IMR-90 (cell line): ENCODE data around the gene TNFRSF14. TPM values are rescaled to one million over a fixed set of nuclear protein-coding genes. Genes with fewer than 3 reads are reported as not detected.

Experiments
- ATAC-seq: fragments of 200-7000 bp; cut with Tn5 transposase; 2 replicates; pipeline ENCODE4 v1.9.1; 2020; ENCODE audit warnings: low read depth, mild to moderate bottlenecking, moderate library complexity
- BruUV-seq: library from RNA; stranded (reverse); fragments of 400-500 nt; replicated peaks from 2 replicates; lab custom pipeline; 2021; lab: Mats Ljungman, UMichigan
- CTCF ChIA-PET: fragments of 300-600 bp; formaldehyde crosslinking; extraction: SDS; loops from one replicate; lab custom pipeline; 2021; ENCODE audit warnings: antibody characterized with exemption; lab: Yijun Ruan, JAX
- POLR2A ChIA-PET: fragments of 300-600 bp; sonication (Branson Sonifier 250); formaldehyde crosslinking; loops from one replicate; lab custom pipeline; 2022; ENCODE audit warnings: antibody characterized with exemption; ENCODE audit not compliant: unreplicated experiment; lab: Charles Lee
- DNase-seq: peaks from one replicate; pipeline ENCODE4 v3.0.0; 2013
- H2AFZ ChIP-seq: replicated peaks from 2 replicates; pipeline ENCODE3; 2013; ENCODE audit warnings: low read length, mild to moderate bottlenecking; ENCODE audit not compliant: poor library complexity
- H2AK5ac ChIP-seq: 2 replicates; pipeline ENCODE4 v1.6.1; 2013; ENCODE audit warnings: low read depth, low read length, inconsistent platforms
- H2AK9ac ChIP-seq: replicated peaks from 2 replicates; pipeline ENCODE3; 2013; ENCODE audit warnings: mild to moderate bottlenecking, low read depth, low read length, moderate library complexity; ENCODE audit not compliant: poor library complexity
- H2BK120ac ChIP-seq: 2 replicates; pipeline ENCODE4 v1.6.1; 2013; ENCODE audit warnings: low read depth, low read length, inconsistent platforms
- H2BK15ac ChIP-seq: 3 replicates; pipeline ENCODE4 v1.6.1; 2013; ENCODE audit warnings: low read depth, low read length, inconsistent platforms
- H2BK20ac ChIP-seq: 2 replicates; pipeline ENCODE4 v1.6.1; 2013; ENCODE audit warnings: low read depth, mild to moderate bottlenecking, inconsistent platforms, low read length, moderate library complexity
- H2BK5ac ChIP-seq: 2 replicates; pipeline ENCODE4 v1.6.1; 2013; ENCODE audit warnings: mild to moderate bottlenecking, low read depth, low read length, inconsistent platforms; ENCODE audit not compliant: poor library complexity, severe bottlenecking
- H3K14ac ChIP-seq: replicated peaks from 2 replicates; pipeline ENCODE4 v1.6.1; 2013; ENCODE audit warnings: low read depth, low read length, inconsistent platforms
- H3K18ac ChIP-seq: 2 replicates; pipeline ENCODE4 v1.6.1; 2013; ENCODE audit warnings: low read depth, low read length, control low read depth
- H3K23ac ChIP-seq: 2 replicates; pipeline ENCODE4 v1.6.1; 2013; ENCODE audit warnings: low read depth, low read length, inconsistent platforms
- H3K27ac ChIP-seq: 2 replicates; pipeline ENCODE4 v1.5.1; 2013; ENCODE audit warnings: mild to moderate bottlenecking, control low read depth, low read length; ENCODE audit not compliant: insufficient read depth
- H3K27me3 ChIP-seq: 2 replicates; pipeline ENCODE4 v1.6.1; 2013; ENCODE audit warnings: low read length; ENCODE audit not compliant: control insufficient read depth, insufficient read depth
- H3K36me3 ChIP-seq: 2 replicates; pipeline ENCODE4 v1.6.1; 2013; ENCODE audit warnings: low read length, mixed read lengths; ENCODE audit not compliant: control insufficient read depth, insufficient read depth
- H3K4ac ChIP-seq: 2 replicates; pipeline ENCODE4 v1.6.1; 2013; ENCODE audit warnings: low read depth, low read length, inconsistent platforms
- H3K4me1 ChIP-seq: 2 replicates; pipeline ENCODE4 v1.6.1; 2013; ENCODE audit warnings: low read length, mixed read lengths; ENCODE audit not compliant: control insufficient read depth, insufficient read depth
- H3K4me2 ChIP-seq: 2 replicates; pipeline ENCODE4 v1.6.1; 2013; ENCODE audit warnings: low read depth, mild to moderate bottlenecking, control low read depth, low read length, moderate library complexity
- H3K4me3 ChIP-seq: 2 replicates; pipeline ENCODE4 v1.5.1; 2013; ENCODE audit warnings: low read depth, mild to moderate bottlenecking, control low read depth, low read length, moderate library complexity; ENCODE audit not compliant: insufficient read depth
- H3K56ac ChIP-seq: 2 replicates; pipeline ENCODE4 v1.6.1; 2013; ENCODE audit warnings: low read length, inconsistent platforms; ENCODE audit not compliant: insufficient read depth; ENCODE audit errors: extremely low read depth
- H3K79me1 ChIP-seq, 2 experiments: 2 replicates each; pipeline ENCODE4 v1.6.1; 2013; ENCODE audit warnings: low read length in 2 of 2, inconsistent platforms in 1 of 2, low read depth in 1 of 2
- H3K9ac ChIP-seq: 2 replicates; pipeline ENCODE4 v1.6.1; 2013; ENCODE audit warnings: low read depth, low read length, control low read depth
- H3K9me1 ChIP-seq: 2 replicates; pipeline ENCODE4 v1.6.1; 2013; ENCODE audit warnings: low read length, inconsistent platforms; ENCODE audit not compliant: insufficient read depth
- H3K9me3 ChIP-seq: 2 replicates; pipeline ENCODE4 v1.6.1; 2013; ENCODE audit warnings: low read length; ENCODE audit not compliant: control insufficient read depth, insufficient read depth
- H4K20me1 ChIP-seq: 2 replicates; pipeline ENCODE4 v1.6.1; 2013; ENCODE audit warnings: low read length, inconsistent platforms; ENCODE audit not compliant: insufficient read depth
- H4K5ac ChIP-seq: 2 replicates; pipeline ENCODE4 v1.6.1; 2013; ENCODE audit warnings: mild to moderate bottlenecking, low read depth, low read length, control low read depth
- H4K8ac ChIP-seq, 2 experiments: 2 replicates each; pipeline ENCODE4 v1.6.1; 2013; ENCODE audit warnings: low read depth in 2 of 2, low read length in 2 of 2, control low read depth in 1 of 2, inconsistent platforms in 1 of 2
- H4K91ac ChIP-seq: 2 replicates; pipeline ENCODE4 v1.6.1; 2013; ENCODE audit warnings: low read depth, low read length, inconsistent platforms; ENCODE audit not compliant: insufficient read depth
- BHLHE40 ChIP-seq: fragments of 150-350 bp; IDR thresholded peaks from 2 replicates; pipeline ENCODE4 v1.6.1; 2016; ENCODE audit warnings: mild to moderate bottlenecking, low read depth, low read length
- CEBPB ChIP-seq: IDR thresholded peaks from 2 replicates; pipeline ENCODE4 v1.6.1; 2012; ENCODE audit warnings: low read depth, low read length, improper control_type of control experiment
- CHD1 ChIP-seq: IDR thresholded peaks from 2 replicates; pipeline ENCODE4 v1.6.1; 2012; ENCODE audit warnings: low read depth, low read length, improper control_type of control experiment
- ELK1 ChIP-seq: fragments of 150-350 bp; IDR thresholded peaks from 2 replicates; pipeline ENCODE4 v1.6.1; 2016; ENCODE audit warnings: low read depth, mild to moderate bottlenecking, low read length, moderate library complexity, borderline replicate concordance
- FOS ChIP-seq: fragments of 150-350 bp; IDR thresholded peaks from 2 replicates; pipeline ENCODE4 v1.6.1; 2016; ENCODE audit warnings: low read depth, low read length
- MAZ ChIP-seq: IDR thresholded peaks from 2 replicates; pipeline ENCODE4 v1.6.1; 2012; ENCODE audit warnings: low read depth, mild to moderate bottlenecking, low read length, improper control_type of control experiment, moderate library complexity, borderline replicate concordance
- MXI1 ChIP-seq: IDR thresholded peaks from 2 replicates; pipeline ENCODE4 v1.6.1; 2012; ENCODE audit warnings: low read depth, mild to moderate bottlenecking, low read length, moderate library complexity, borderline replicate concordance
- NFE2L2 ChIP-seq: fragments of 150-350 bp; IDR thresholded peaks from 2 replicates; pipeline ENCODE4 v1.6.1; 2016; ENCODE audit warnings: low read depth, mild to moderate bottlenecking, low read length
- POLR2A ChIP-seq: IDR thresholded peaks from 2 replicates; pipeline ENCODE4 v1.6.1; 2012; ENCODE audit warnings: mild to moderate bottlenecking, low read depth, low read length
- RAD21 ChIP-seq: IDR thresholded peaks from 2 replicates; pipeline ENCODE4 v1.6.1; 2012; ENCODE audit warnings: low read length, improper control_type of control experiment
- RCOR1 ChIP-seq: IDR thresholded peaks from 2 replicates; pipeline ENCODE4 v1.6.1; 2012; ENCODE audit warnings: mild to moderate bottlenecking, low read length, improper control_type of control experiment; ENCODE audit not compliant: insufficient replicate concordance
- RFX5 ChIP-seq: IDR thresholded peaks from 2 replicates; pipeline ENCODE4 v1.8.0; 2012; ENCODE audit warnings: low read depth, mild to moderate bottlenecking, low read length, moderate library complexity
- SMC3 ChIP-seq: fragments of 150-350 bp; IDR thresholded peaks from 2 replicates; pipeline ENCODE4 v1.6.1; 2016; ENCODE audit warnings: low read depth, mild to moderate bottlenecking, antibody characterized with exemption, low read length, moderate library complexity
- WGBS, 2 experiments: methylation state at CpG; one replicate each; pipeline versions ENCODE4 v1.1.5 to v1.1.7; 2013; ENCODE audit warnings: missing lambda C conversion rate in 2 of 2; ENCODE audit not compliant: insufficient read length in 1 of 2; ENCODE audit errors: extremely low coverage in 2 of 2; 5-methylcytosine and 5-hydroxymethylcytosine counted together
- dilution Hi-C: fragments of 300-500 bp; cut with HindIII; formaldehyde crosslinking; loops from one replicate; pipeline ENCODE4 v1.14.3; 2018; ENCODE audit warnings: low sequenced_read_pairs; ENCODE audit not compliant: unreplicated experiment
- in situ Hi-C: fragments of 300-500 bp; cut with MboI; formaldehyde crosslinking; loops from 3 replicates; pipeline ENCODE4 v1.14.3; 2019; ENCODE audit warnings: low sequenced_read_pairs, inconsistent platforms, mixed read lengths
- intact Hi-C: fragments of 100-400 bp; cut with micrococcal nuclease; formaldehyde crosslinking; loops from 2 replicates; pipeline ENCODE4 v1.10.0; 2022
- polyA plus RNA-seq, 3 experiments: library from polyadenylated mRNA; depleted of rRNA; stranded (reverse); fragments of >200 nt; gene quantifications; 2 replicates each; pipeline ENCODE4 v1.2.3, GENCODE V29; 2012; ENCODE audit warnings: low replicate concordance in 1 of 3
- total RNA-seq: library from RNA; depleted of rRNA; stranded (reverse); fragments of >200 nt; gene quantifications from 2 replicates; pipeline ENCODE4 v1.2.3, GENCODE V29; 2012
- TF ChIP-seq, protein P1 (sequence below): fragments of 150-350 bp; IDR thresholded peaks from 2 replicates; pipeline ENCODE4 v1.6.1; 2017; ENCODE audit warnings: mild to moderate bottlenecking, antibody characterized with exemption, low read length, low read depth
- TF ChIP-seq, protein P2 (sequence below): conservative IDR thresholded peaks from 2 replicates; pipeline ENCODE4 v1.5.1; 2012; ENCODE audit warnings: mild to moderate bottlenecking, low read depth, low read length, improper control_type of control experiment

The TNFRSF14 gene
- total and polyA plus RNA-seq, 2 of the 4 experiments (the other 2 are of a cell fraction) = 1.3 to 4.2 TPM

DNA sequence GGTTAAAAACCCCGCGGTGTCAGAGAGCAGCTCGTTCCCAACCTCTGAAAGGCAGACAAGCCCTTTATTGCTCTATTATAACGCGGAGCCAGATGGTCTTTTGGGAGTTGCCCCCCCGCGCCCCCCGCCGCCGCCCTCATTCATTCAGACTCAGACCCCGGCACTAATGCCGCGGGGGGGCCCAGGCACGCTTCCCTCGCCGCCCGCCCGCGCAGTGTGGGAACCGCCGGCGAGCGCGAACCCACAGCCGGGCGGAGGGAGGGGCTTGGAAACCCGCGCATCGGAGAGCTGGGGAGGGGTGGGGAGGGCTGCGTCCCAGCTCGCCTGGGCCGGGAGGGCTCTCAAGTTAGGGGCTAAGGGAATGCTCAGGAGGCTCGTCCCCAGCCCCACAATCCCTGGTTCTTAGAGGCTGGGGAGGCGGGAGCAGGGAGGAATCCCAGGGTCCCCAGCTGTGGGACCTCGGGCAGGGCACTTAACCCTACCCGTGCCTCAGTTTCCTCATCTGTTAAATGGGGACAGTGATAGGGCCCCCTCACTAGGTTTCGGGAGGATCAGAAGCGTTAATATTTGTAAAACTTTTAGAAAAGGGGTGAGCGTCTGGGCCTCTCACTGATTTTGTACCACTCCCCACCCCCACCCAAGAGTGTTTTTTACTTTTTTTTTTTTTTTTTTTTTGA lies 15.2 kb upstream of the TNFRSF14 start:
- peaks cover 3% of the 10 kb centered on the region; the same call in 1 of the 2 replicates for H3K27me3 ChIP-seq
- no peak overlapping the region for H3K27ac ChIP-seq
- H3K4me2 ChIP-seq = no peak overlapping the region
- intact Hi-C loops = no loop called here
- H4K91ac ChIP-seq = no peak overlapping the region
- H3K4ac ChIP-seq = no peak overlapping the region
- peaks cover 3% of the 10 kb centered on the region; the same call in 1 of the 2 replicates for H3K9me1 ChIP-seq
- no peak overlapping the region for H2AK9ac ChIP-seq
- no peak overlapping the region for H2BK15ac ChIP-seq
- dilution Hi-C loops = no loop called here
- BruUV-seq = no TSS peak
- H3K9ac ChIP-seq = no peak overlapping the region
- no peak overlapping the region for H3K4me3 ChIP-seq
- no peak overlapping the region for H2BK5ac ChIP-seq
- no peak overlapping the region for H2AK5ac ChIP-seq
- H3K56ac ChIP-seq = no peak overlapping the region
- no peaks in the 10 kb centered on the region for H3K9me3 ChIP-seq
- in situ Hi-C loops = loop anchor here (5.0 to 25.0 kb wide), 2 partner anchors 129 to 354 kb away; partner anchors contain the start of genes FAAP20 and PEX10
- H3K18ac ChIP-seq = no peak overlapping the region
- H4K8ac ChIP-seq = no peak overlapping the region
- no peaks in the 10 kb centered on the region for H4K20me1 ChIP-seq
- no peaks in the 10 kb centered on the region for H3K36me3 ChIP-seq
- no peak overlapping the region for H3K14ac ChIP-seq
- DNase-seq (no peak), ATAC-seq (no peak)
- no peaks in the 10 kb centered on the region for H3K79me1 ChIP-seq
- H2BK20ac ChIP-seq = no peak overlapping the region
- no peak overlapping the region for H2BK120ac ChIP-seq
- no peak overlapping the region for H2AFZ ChIP-seq
- CTCF ChIA-PET = interaction anchor here (0.6 kb wide), 1 partner anchor 12 kb away, joined by 8 read pairs; no protein-coding TSS in a partner anchor
- WGBS, 2 experiments = 7% methylated on average over 5 of the region's 39 CpGs; no CpG with 5 or more reads in 1 of the 2 experiments
- H4K5ac ChIP-seq = no peak overlapping the region
- peaks cover 2% of the 10 kb centered on the region; the same call in 1 of the 2 replicates for H3K4me1 ChIP-seq
- POLR2A ChIA-PET = no interaction called here
- no peak overlapping the region for H3K23ac ChIP-seq
- TF ChIP-seq, protein P1, sequence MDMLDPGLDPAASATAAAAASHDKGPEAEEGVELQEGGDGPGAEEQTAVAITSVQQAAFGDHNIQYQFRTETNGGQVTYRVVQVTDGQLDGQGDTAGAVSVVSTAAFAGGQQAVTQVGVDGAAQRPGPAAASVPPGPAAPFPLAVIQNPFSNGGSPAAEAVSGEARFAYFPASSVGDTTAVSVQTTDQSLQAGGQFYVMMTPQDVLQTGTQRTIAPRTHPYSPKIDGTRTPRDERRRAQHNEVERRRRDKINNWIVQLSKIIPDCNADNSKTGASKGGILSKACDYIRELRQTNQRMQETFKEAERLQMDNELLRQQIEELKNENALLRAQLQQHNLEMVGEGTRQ = no peak
- TF ChIP-seq SMC3 = no peak
- TF ChIP-seq RAD21 = no peak
- no peak for TF ChIP-seq BHLHE40
- no peak for TF ChIP-seq MAZ
- TF ChIP-seq ELK1 = no peak
- TF ChIP-seq FOS = no peak
- TF ChIP-seq, protein P2, sequence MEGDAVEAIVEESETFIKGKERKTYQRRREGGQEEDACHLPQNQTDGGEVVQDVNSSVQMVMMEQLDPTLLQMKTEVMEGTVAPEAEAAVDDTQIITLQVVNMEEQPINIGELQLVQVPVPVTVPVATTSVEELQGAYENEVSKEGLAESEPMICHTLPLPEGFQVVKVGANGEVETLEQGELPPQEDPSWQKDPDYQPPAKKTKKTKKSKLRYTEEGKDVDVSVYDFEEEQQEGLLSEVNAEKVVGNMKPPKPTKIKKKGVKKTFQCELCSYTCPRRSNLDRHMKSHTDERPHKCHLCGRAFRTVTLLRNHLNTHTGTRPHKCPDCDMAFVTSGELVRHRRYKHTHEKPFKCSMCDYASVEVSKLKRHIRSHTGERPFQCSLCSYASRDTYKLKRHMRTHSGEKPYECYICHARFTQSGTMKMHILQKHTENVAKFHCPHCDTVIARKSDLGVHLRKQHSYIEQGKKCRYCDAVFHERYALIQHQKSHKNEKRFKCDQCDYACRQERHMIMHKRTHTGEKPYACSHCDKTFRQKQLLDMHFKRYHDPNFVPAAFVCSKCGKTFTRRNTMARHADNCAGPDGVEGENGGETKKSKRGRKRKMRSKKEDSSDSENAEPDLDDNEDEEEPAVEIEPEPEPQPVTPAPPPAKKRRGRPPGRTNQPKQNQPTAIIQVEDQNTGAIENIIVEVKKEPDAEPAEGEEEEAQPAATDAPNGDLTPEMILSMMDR = no peak
- no peak for TF ChIP-seq CHD1
- no peak for TF ChIP-seq POLR2A
- TF ChIP-seq RFX5 = no peak
- TF ChIP-seq NFE2L2 = no peak
- TF ChIP-seq MXI1 = no peak
- no peak for TF ChIP-seq RCOR1
- no peak for TF ChIP-seq CEBPB
